ENCODE results near the gene LASP1.
"Not testable (repeated sequence)": the region's sequence is repeated elsewhere in the genome, so short reads cannot be mapped to it uniquely, and the experiment has no call there.

The LASP1 gene

GRCh38 chr17:38869526-38870258, at the start of gene LASP1:
LASP1 (plus strand) TSS chr17:38870058; CDS start chr17:38870190, 132 bp downstream.
- DNase-seq (ENCODE audit: low read depth, low spot score) = no peak
- peak within 1 kb of the TSS; percentile 89 for H3K27ac ChIP-seq

GRCh38 chr17:38824899-38825761, 44.7 kb upstream of the LASP1 start, which contains the start of gene CWC25:
CWC25 (minus strand) TSS chr17:38825321; CDS start chr17:38825183, 138 bp downstream.
- DNase-seq (ENCODE audit: low read depth, low spot score) = peak; percentile 88
- peak within 1 kb of the TSS; percentile 88 for H3K27ac ChIP-seq

GRCh38 chr17:38825762-38826247, 44.1 kb upstream of the LASP1 start:
- DNase-seq (ENCODE audit: low read depth, low spot score) = no peak
- peak overlapping the region; percentile 88 for H3K27ac ChIP-seq

GRCh38 chr17:38844261-38844757, 25.5 kb upstream of the LASP1 start:
- DNase-seq (ENCODE audit: low read depth, low spot score) = no peak
- peak overlapping the region; percentile 20 for H3K27ac ChIP-seq

- DNase-seq (ENCODE audit: low read depth, low spot score) = no peak
Observed at GRCh38 chr17:38848557-38848891, 21.3 kb upstream of the LASP1 start.

GRCh38 chr17:38848939-38849605, 20.8 kb upstream of the LASP1 start:
- no peak for DNase-seq (ENCODE audit: low read depth, low spot score)
- no peak overlapping the region for H3K27ac ChIP-seq

More at GRCh38 chr17:38848557-38848891, 21.3 kb upstream of the LASP1 start:
- H3K27ac ChIP-seq = no peak overlapping the region

GRCh38 chr17:38850374-38850773, 19.5 kb upstream of the LASP1 start:
- peak overlapping the region; percentile 88 for H3K27ac ChIP-seq
- DNase-seq (ENCODE audit: low read depth, low spot score) = no peak

GRCh38 chr17:38851434-38851833, 18.4 kb upstream of the LASP1 start:
- DNase-seq (ENCODE audit: low read depth, low spot score) = no peak

GRCh38 chr17:38852771-38853291, 17.0 kb upstream of the LASP1 start:
- DNase-seq (ENCODE audit: low read depth, low spot score) = no peak
- H3K27ac ChIP-seq = peak overlapping the region; percentile 88

More at GRCh38 chr17:38851434-38851833, 18.4 kb upstream of the LASP1 start:
- H3K27ac ChIP-seq = peak overlapping the region; percentile 88

- peak within 1 kb of the TSS; percentile 88 for H3K27ac ChIP-seq
- DNase-seq (ENCODE audit: low read depth, low spot score) = peak; percentile 77
Observed at GRCh38 chr17:38853292-38854219, 16.3 kb upstream of the LASP1 start, which contains the start of gene RPL23. RPL23 (minus strand) TSS chr17:38853721; CDS start chr17:38853710, 11 bp downstream.

GRCh38 chr17:38855101-38855714, 14.7 kb upstream of the LASP1 start:
- DNase-seq (ENCODE audit: low read depth, low spot score) = not testable (repeated sequence)
- peak overlapping the region; percentile 88 for H3K27ac ChIP-seq

- no peak for DNase-seq (ENCODE audit: low read depth, low spot score)
- H3K27ac ChIP-seq = peak overlapping the region; percentile 20
Observed at GRCh38 chr17:38857271-38857670, 12.6 kb upstream of the LASP1 start.

- DNase-seq (ENCODE audit: low read depth, low spot score) = no peak
- H3K27ac ChIP-seq = no peak overlapping the region
Observed at GRCh38 chr17:38861399-38861843, 8.4 kb upstream of the LASP1 start.

GRCh38 chr17:38864636-38865398, 5.0 kb upstream of the LASP1 start:
- peak overlapping the region; percentile 97 for H3K27ac ChIP-seq
- DNase-seq (ENCODE audit: low read depth, low spot score) = no peak

GRCh38 chr17:38867179-38867967, 2.5 kb upstream of the LASP1 start:
- H3K27ac ChIP-seq = no peak overlapping the region
- no peak for DNase-seq (ENCODE audit: low read depth, low spot score)

- no peak for DNase-seq (ENCODE audit: low read depth, low spot score)
- peak overlapping the region; percentile 89 for H3K27ac ChIP-seq
Observed at GRCh38 chr17:38867968-38868816, 1.7 kb upstream of the LASP1 start.

All from epithelial cell of prostate (primary cell).